ENCODE measurements around the gene IQCH. TPM values are rescaled to one million over a fixed set of nuclear protein-coding genes. Genes with fewer than 3 reads are reported as not detected.

Gene IQCH
- total RNA-seq, 2 experiments from 2014 or later = 1.5 to 2.0 TPM

DNA sequence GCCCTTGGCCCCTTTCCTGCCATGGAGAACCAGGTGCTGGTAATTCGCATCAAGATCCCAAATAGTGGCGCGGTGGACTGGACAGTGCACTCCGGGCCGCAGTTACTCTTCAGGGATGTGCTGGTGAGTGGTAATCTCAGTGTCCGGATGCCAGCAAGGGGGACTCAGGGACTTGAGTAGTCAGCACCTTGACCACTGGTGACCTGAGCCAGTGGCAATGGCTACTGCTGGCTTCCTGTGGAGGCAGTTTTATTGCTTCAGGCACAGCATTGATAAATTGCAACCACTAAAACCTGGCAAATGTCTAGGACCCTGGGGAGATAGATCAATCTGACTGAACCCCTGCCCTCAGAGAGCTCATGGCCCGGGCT is 288.7 kb downstream of the IQCH start:
- ChIA-PET POLR2A (no interaction called here), CTCF (interaction anchor here (1.3 kb wide), 1 partner anchor 21 kb away, joined by 3 read pairs; no protein-coding TSS in a partner anchor)

GRCh38 chr15:67544475-67544874 is 289.9 kb downstream of the IQCH start:
- ChIA-PET POLR2A (no interaction called here), CTCF (no interaction called here)

- POLR2A ChIA-PET = no interaction called here
- CTCF ChIA-PET = no interaction called here
Observed at GRCh38 chr15:67545864-67546263, 291.3 kb downstream of the IQCH start.

- CTCF ChIA-PET = no interaction called here
- POLR2A ChIA-PET = no interaction called here
Observed at GRCh38 chr15:67547064-67547463, 292.5 kb downstream of the IQCH start.

GRCh38 chr15:67547836-67548235 is 293.2 kb downstream of the IQCH start:
- POLR2A ChIA-PET = no interaction called here
- CTCF ChIA-PET = no interaction called here

- ChIA-PET CTCF (no interaction called here), POLR2A (no interaction called here)
Observed at GRCh38 chr15:67548236-67548852, 293.8 kb downstream of the IQCH start.

DNA sequence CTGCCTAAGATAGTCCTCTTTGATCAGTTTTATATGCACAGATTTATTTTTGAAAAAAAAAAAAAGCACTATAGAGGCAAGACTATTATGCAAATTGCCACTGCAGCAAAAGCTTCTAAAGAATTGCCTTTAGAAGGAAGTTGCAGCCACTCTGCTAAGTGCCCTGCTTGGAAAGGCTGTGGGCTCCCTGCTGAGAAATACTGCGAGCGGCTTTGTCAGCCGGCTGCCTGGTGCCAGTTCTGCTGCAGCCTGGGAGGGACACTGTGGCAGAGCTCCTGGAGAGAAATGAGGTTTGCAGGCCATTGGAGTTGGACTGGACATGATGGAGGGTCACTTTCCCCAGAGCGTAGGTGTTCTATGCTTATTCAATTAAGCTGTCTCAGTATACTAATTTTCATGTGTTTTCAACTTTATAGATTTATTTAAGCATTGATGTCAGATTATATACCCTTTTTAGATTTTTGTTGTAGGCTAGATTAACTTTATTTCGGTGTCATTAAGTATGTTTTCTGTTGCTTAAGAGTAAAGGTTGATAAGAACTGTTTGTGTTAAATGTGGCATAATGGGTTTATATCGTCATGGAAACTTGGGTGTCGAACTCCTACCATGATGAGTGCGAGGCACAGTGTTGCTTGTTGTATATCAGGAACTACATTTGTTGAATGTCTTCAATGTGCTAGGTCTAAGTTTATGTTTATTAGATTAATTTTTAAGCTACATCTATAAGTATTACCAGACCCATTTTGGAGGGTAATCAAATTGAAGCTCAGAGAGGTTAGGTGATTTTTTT is 294.5 kb downstream of the IQCH start:
- ChIA-PET POLR2A (no interaction called here), CTCF (no interaction called here)

DNA sequence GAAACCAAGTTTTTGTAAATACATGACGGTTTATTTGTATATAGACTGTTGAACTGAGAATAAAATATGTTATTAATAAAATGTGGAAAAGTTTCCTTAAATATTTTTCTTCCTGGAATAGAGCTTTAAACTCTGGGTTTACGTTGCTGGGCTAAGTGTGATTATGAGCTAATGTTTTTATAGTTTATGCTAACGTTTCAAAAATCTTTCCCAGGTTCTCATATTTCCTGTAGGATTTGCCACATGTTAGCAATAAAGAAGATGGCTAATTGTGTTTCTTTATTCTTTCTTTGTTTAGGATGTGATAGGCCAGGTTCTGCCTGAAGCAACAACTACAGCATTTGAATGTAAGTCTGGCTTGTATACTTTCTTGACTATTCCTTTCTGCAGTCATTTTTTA is 295.1 kb downstream of the IQCH start:
- ChIA-PET CTCF (no interaction called here), POLR2A (no interaction called here)

- POLR2A ChIA-PET = no interaction called here
- CTCF ChIA-PET = no interaction called here
Observed at GRCh38 chr15:67550522-67550921, 295.9 kb downstream of the IQCH start.

DNA sequence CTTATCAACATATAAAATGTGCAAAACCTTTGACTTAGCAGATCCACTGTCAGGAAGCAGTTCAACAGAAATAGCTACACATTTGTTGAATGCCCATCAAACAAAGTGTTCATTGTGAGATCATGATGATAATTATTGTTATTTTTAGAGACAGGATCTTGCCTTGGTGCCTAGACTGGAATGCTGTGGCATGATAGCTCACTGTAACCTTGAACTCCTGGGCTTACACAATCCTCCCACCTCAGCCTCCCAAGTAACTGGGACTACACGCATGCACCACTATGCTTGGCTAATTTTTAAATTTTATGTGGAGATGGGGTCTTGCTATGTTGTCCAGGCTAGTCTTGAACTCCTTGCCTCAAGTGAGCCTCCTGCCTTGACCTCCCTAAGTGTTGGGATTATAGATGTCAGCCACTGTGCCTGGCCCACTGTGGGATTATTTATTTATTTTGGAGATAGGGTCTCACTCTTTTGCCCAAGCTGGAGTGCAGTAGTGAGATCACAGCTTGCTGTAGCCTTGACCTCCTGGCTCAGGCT is 296.7 kb downstream of the IQCH start:
- ChIA-PET POLR2A (no interaction called here), CTCF (no interaction called here)

Other genes with a start within 250 kb of the IQCH start
- 10 to 100 TPM; 28.7 to 31.0 TPM for gene SMAD3, start 189.2 kb upstream of the IQCH start, total RNA-seq
- gene AAGAB, start 125 bp upstream of the IQCH start, total RNA-seq = 10 to 100 TPM; 59.2 to 65.2 TPM

Data from activated CD8-positive, alpha-beta memory T cell treated with anti-CD3 and anti-CD28 coated beads for 36 hours (primary cell).